CD14-positive monocyte (primary cell): ENCODE results near the gene CACNA1H. TPM values are rescaled to one million over a fixed set of nuclear protein-coding genes. Genes with fewer than 3 reads are reported as not detected.

ENCODE experiments used
- DNase-seq, 3 donors: peaks; one replicate each; pipeline ENCODE4 v3.0.0-alpha.2; 2011 to 2022
- H2AFZ ChIP-seq: 2 replicates; pipeline ENCODE4 v1.6.0; 2012; ENCODE audit warnings: mild to moderate bottlenecking, low read depth, low read length, inconsistent platforms; ENCODE audit not compliant: insufficient read depth, poor library complexity, severe bottlenecking
- H3K27ac ChIP-seq, 2 donors: 1 replicate in 1 of 2; 2 replicates in 1 of 2; pipeline ENCODE4 v1.5.1; 2012 to 2013; ENCODE audit warnings: low read length in 2 of 2, control low read depth in 1 of 2, inconsistent platforms in 1 of 2, low read depth in 1 of 2, mild to moderate bottlenecking in 1 of 2
- H3K27me3 ChIP-seq, 2 donors: one replicate each; pipeline versions ENCODE4 v1.6.0 to v1.6.1; 2011 to 2013; ENCODE audit warnings: low read length in 2 of 2; ENCODE audit not compliant: control insufficient read depth in 2 of 2, insufficient read depth in 2 of 2
- H3K36me3 ChIP-seq, 2 donors: replicated peaks in 1 of 2; 1 replicate in 1 of 2; 2 replicates in 1 of 2; pipeline versions ENCODE4 v1.5.1 to v1.6.1; 2012 to 2013; ENCODE audit warnings: low read length in 2 of 2, control low read depth in 1 of 2, inconsistent platforms in 1 of 2, mild to moderate bottlenecking in 1 of 2; ENCODE audit not compliant: insufficient read depth in 2 of 2, control insufficient read depth in 1 of 2
- H3K4me1 ChIP-seq, 2 donors: 1 replicate in 1 of 2; 2 replicates in 1 of 2; pipeline versions ENCODE4 v1.5.1 to v1.6.1; 2012 to 2013; ENCODE audit warnings: low read length in 2 of 2, control low read depth in 1 of 2, inconsistent platforms in 1 of 2, mild to moderate bottlenecking in 1 of 2, moderate library complexity in 1 of 2; ENCODE audit not compliant: insufficient read depth in 2 of 2, control insufficient read depth in 1 of 2
- H3K4me2 ChIP-seq: replicated peaks from 2 replicates; pipeline ENCODE3; 2012; ENCODE audit warnings: low read length, moderate library complexity, mild to moderate bottlenecking; ENCODE audit not compliant: poor library complexity, severe bottlenecking; ENCODE audit errors: extremely low read depth
- H3K4me3 ChIP-seq, 3 experiments: fragments of 200-600 bp in 1 of 3; sonication (generic) in 1 of 3; replicated peaks in 1 of 3; 1 replicate in 2 of 3; 2 replicates in 1 of 3; pipeline ENCODE4 v1.5.1; 2011 to 2013; ENCODE audit warnings: low read length in 3 of 3, mild to moderate bottlenecking in 3 of 3, control low read depth in 2 of 3, low read depth in 2 of 3, inconsistent platforms in 1 of 3, moderate library complexity in 1 of 3
- H3K79me2 ChIP-seq: 2 replicates; pipeline ENCODE4 v1.6.0; 2012; ENCODE audit warnings: mild to moderate bottlenecking, control low read depth, inconsistent platforms, low read length, moderate library complexity; ENCODE audit not compliant: insufficient read depth
- H3K9ac ChIP-seq: 2 replicates; pipeline ENCODE4 v1.6.0; 2017; ENCODE audit warnings: low read length, mild to moderate bottlenecking; ENCODE audit not compliant: insufficient read depth, poor library complexity, severe bottlenecking
- H3K9me3 ChIP-seq, 2 donors: replicated peaks in 1 of 2; 1 replicate in 1 of 2; 2 replicates in 1 of 2; pipeline versions ENCODE4 v1.5.1 to v1.6.1; 2012 to 2013; ENCODE audit warnings: low read length in 2 of 2, control low read depth in 1 of 2; ENCODE audit not compliant: control insufficient read depth in 1 of 2, insufficient read depth in 1 of 2
- H4K20me1 ChIP-seq: 2 replicates; pipeline ENCODE4 v1.6.0; 2012; ENCODE audit warnings: mild to moderate bottlenecking, low read length, control low read depth, moderate library complexity; ENCODE audit not compliant: insufficient read depth
- H3K27ac Mint-ChIP-seq, 7 donors: one replicate each; pipeline ENCODE4 v1.8.0; 2020; ENCODE audit warnings: mild to moderate bottlenecking in 7 of 7, mixed read lengths in 7 of 7, moderate library complexity in 6 of 7, inconsistent platforms in 2 of 7
- H3K27me3 Mint-ChIP-seq, 3 donors: one replicate each; pipeline ENCODE4 v1.8.0; 2021 to 2022; ENCODE audit warnings: low read depth in 3 of 3, mild to moderate bottlenecking in 3 of 3, mixed read lengths in 3 of 3, moderate library complexity in 3 of 3, inconsistent platforms in 1 of 3
- H3K36me3 Mint-ChIP-seq, 2 donors: one replicate each; pipeline ENCODE4 v1.8.0; 2020; ENCODE audit warnings: mixed read lengths in 2 of 2, inconsistent platforms in 1 of 2, mild to moderate bottlenecking in 1 of 2
- H3K4me1 Mint-ChIP-seq: one replicate; pipeline ENCODE4 v1.8.0; 2020; ENCODE audit warnings: mild to moderate bottlenecking, mixed read lengths
- H3K4me3 Mint-ChIP-seq, 2 donors: one replicate each; pipeline ENCODE4 v1.8.0; 2020; ENCODE audit warnings: mild to moderate bottlenecking in 2 of 2, mixed read lengths in 2 of 2, moderate library complexity in 1 of 2
- H3K9me3 Mint-ChIP-seq, 7 donors: one replicate each; pipeline ENCODE4 v1.8.0; 2020 to 2022; ENCODE audit warnings: mixed read lengths in 7 of 7, mild to moderate bottlenecking in 6 of 7, moderate library complexity in 6 of 7, inconsistent platforms in 2 of 7
- CTCF ChIP-seq: fragments of 200-600 bp; IDR thresholded peaks from one replicate; pipeline ENCODE4 v1.8.0; 2022; ENCODE audit warnings: antibody characterized with exemption, mild to moderate bottlenecking
- WGBS: methylation state at CpG from one replicate; pipeline ENCODE4 v1.1.5; 2013; ENCODE audit warnings: missing lambda C conversion rate; ENCODE audit not compliant: insufficient coverage; 5-methylcytosine and 5-hydroxymethylcytosine counted together
- intact Hi-C, 2 donors: fragments of 100-400 bp; cut with micrococcal nuclease; formaldehyde crosslinking; loops; one replicate each; pipeline versions ENCODE4 v1.15.0 to v1.15.1; 2023
- polyA plus RNA-seq, 3 donors: library from polyadenylated mRNA; depleted of rRNA in 1 of 3; unstranded in 2 of 3; stranded (reverse) in 1 of 3; fragments of 300-500 nt in 2 of 3; fragments of >200 nt in 1 of 3; fragmentation: Illumina TruSeq in 2 of 3; gene quantifications; 1 replicate in 2 of 3; 2 replicates in 1 of 3; pipeline ENCODE4 v1.2.3, GENCODE V29; 2012 to 2021

The CACNA1H gene
- polyA plus RNA-seq, 3 donors, result not detected

DNA sequence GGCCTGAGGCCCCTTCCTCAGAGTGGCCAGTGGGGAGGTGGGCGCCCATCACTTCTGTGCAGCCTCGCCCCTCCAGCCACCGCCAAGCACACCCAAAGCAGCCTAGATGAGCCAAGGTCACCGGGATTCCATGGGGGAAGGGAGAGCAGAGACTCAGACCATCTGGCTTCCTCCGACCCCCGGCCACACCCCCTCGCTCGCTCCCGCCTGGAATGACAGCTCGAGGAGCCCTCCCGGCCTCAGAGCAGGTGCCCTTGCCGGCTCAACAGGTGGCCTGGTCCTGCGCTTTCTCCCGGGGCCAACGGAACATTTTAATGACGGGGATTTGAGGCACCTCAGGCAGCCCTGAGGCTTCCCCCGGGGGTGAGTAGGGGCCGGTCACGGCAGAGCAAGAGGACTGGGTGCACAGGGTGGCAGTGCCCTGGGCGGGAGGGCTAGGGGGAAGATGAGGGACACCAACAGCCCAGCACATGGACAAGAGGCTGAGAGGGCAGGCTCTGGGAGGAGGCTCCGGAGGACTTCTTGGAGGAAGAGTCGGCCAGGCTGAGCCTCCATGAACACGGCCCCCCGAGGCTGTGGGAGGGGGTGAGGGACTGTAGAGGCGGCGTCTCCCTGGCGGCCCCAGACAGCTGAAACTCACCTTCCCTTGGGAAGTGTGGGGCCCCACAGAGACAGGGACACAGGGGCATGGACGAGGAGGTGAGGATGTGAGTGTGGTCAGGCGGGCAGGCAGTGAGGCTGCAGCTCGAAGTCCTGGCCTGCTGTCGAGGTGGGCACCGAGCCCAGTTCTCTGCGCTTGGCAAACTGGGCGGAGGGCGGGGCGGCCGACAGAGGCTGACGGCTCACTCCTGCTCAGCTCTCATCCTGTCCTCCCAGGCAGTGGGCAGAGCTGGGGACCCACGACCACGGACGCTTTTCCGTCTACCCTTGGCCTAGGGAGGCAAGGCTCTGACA, 44.3 kb upstream of the CACNA1H start:
- Histone ChIP-seq H3K4me1 (no peaks in the 10 kb centered on the region), H3K79me2 (no peaks in the 10 kb centered on the region), H3K4me3 (no peak overlapping the region), H3K9me3 (no peaks in the 10 kb centered on the region), H3K27me3 (peaks cover 0 to 5% of the 10 kb centered on the region in 2 donors), H3K4me2 (no peak overlapping the region), H3K9ac (no peak overlapping the region), H2AFZ (no peak overlapping the region), H4K20me1 (no peaks in the 10 kb centered on the region), H3K36me3 (no peaks in the 10 kb centered on the region), H3K27ac (no peak overlapping the region)
- Mint-ChIP-seq H3K9me3 (peaks cover 0 to 2% (median 0%) of the 10 kb centered on the region in 7 donors), H3K27me3 (peaks cover 15 to 45% (median 17%) of the 10 kb centered on the region in 3 donors), H3K4me3 (peak overlapping the region in 1 of 2 donors; percentile 24), H3K27ac (no peak overlapping the region), H3K36me3 (no peaks in the 10 kb centered on the region), H3K4me1 (no peaks in the 10 kb centered on the region)
- TF ChIP-seq CTCF, result no peak
- 55% methylated on average over 38 of the region's 42 CpGs for WGBS
- intact Hi-C loops, result no loop called here
- DNase-seq, result no peak

DNA sequence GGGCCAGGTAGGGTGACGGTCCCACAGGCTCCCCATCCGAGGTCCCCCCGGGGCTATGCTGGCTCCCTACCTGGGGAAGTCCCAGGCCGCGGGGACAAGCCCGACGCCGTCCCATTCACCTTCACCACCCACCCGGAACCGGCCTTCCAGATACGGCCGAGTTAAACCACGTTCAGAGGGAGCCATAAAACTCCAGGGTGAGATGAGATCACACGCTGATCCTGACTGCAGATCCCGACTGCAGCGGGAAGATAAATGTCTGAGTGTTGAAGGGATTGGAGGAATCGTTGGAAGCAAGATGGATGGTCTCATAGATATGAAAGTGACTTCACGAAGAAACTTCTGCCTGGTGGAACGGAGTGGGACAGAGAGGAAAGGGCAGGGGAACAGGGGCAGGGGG, 43.3 kb upstream of the CACNA1H start:
- intact Hi-C loops, result no loop called here
- Mint-ChIP-seq H3K27me3 (peaks cover 11 to 36% (median 12%) of the 10 kb centered on the region in 3 donors), H3K36me3 (no peaks in the 10 kb centered on the region), H3K27ac (no peak overlapping the region), H3K9me3 (peaks cover 0 to 2% (median 0%) of the 10 kb centered on the region in 7 donors), H3K4me3 (peak overlapping the region in 1 of 2 donors; percentile 39), H3K4me1 (no peaks in the 10 kb centered on the region)
- 47% methylated on average over 8 of the region's 19 CpGs for WGBS
- no peaks in the 10 kb centered on the region for H3K27me3 ChIP-seq
- H3K36me3 ChIP-seq, result no peaks in the 10 kb centered on the region
- H4K20me1 ChIP-seq, result no peaks in the 10 kb centered on the region
- H3K9ac ChIP-seq, result no peak overlapping the region
- H2AFZ ChIP-seq, result no peak overlapping the region
- no peaks in the 10 kb centered on the region for H3K4me1 ChIP-seq
- no peaks in the 10 kb centered on the region for H3K79me2 ChIP-seq
- no peak overlapping the region for H3K27ac ChIP-seq
- DNase-seq, result no peak
- TF ChIP-seq CTCF, result no peak
- H3K4me3 ChIP-seq, result no peak overlapping the region
- no peaks in the 10 kb centered on the region for H3K9me3 ChIP-seq
- H3K4me2 ChIP-seq, result no peak overlapping the region
